ENCODE data around the gene ABHD18.

DNA sequence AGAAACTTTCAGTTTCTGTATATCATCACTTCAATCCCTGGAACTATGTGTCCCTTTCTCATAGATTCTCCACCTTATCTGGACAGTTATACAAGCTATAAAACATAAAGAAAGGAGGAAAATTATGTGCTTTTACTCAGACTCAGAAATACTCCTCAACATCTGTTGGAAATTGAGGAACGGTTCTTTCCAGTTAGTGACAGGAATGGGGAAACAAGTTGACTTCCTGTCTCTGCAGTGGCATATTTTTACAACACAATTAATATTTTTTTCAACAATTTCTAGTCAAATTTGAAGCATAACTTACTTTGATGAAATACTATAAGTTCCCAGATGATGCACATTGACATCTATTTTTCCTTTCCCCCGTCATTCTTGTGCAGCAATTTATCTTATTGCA, 27.9 kb downstream of the ABHD18 start:
- TF ChIP-seq POLR2AphosphoS5 (IDR thresholded peaks at IDR 0.05) (no peak), POLR2A (IDR thresholded peaks at IDR 0.05) (no peak)
- TF ChIP-seq, protein P1, sequence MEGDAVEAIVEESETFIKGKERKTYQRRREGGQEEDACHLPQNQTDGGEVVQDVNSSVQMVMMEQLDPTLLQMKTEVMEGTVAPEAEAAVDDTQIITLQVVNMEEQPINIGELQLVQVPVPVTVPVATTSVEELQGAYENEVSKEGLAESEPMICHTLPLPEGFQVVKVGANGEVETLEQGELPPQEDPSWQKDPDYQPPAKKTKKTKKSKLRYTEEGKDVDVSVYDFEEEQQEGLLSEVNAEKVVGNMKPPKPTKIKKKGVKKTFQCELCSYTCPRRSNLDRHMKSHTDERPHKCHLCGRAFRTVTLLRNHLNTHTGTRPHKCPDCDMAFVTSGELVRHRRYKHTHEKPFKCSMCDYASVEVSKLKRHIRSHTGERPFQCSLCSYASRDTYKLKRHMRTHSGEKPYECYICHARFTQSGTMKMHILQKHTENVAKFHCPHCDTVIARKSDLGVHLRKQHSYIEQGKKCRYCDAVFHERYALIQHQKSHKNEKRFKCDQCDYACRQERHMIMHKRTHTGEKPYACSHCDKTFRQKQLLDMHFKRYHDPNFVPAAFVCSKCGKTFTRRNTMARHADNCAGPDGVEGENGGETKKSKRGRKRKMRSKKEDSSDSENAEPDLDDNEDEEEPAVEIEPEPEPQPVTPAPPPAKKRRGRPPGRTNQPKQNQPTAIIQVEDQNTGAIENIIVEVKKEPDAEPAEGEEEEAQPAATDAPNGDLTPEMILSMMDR (IDR thresholded peaks at IDR 0.05): no peak
